Loucy (cell line): ENCODE data around the gene RNF44.

Experiments
- H2AFZ ChIP-seq: fragments of 200-600 bp; sonication (generic); 2 replicates; pipeline ENCODE4 v1.6.0; 2016; ENCODE audit warnings: antibody characterized with exemption, mild to moderate bottlenecking, low read length, moderate library complexity
- H3F3A ChIP-seq: fragments of 200-600 bp; 2 replicates; pipeline ENCODE4 v1.6.0; 2016; ENCODE audit warnings: antibody characterized with exemption, low read depth, mild to moderate bottlenecking
- H3K27me3 ChIP-seq: fragments of 200-600 bp; sonication (generic); 2 replicates; pipeline ENCODE4 v1.6.1; 2014; ENCODE audit warnings: low read length, mild to moderate bottlenecking; ENCODE audit not compliant: insufficient read depth, poor library complexity, severe bottlenecking
- H3K36me3 ChIP-seq: fragments of 200-600 bp; sonication (generic); 2 replicates; pipeline ENCODE4 v1.6.1; 2016; ENCODE audit warnings: low read length; ENCODE audit not compliant: insufficient read depth
- H3K4me1 ChIP-seq: fragments of 200-600 bp; sonication (generic); 2 replicates; pipeline ENCODE4 v1.5.1; 2014; ENCODE audit warnings: low read length, mild to moderate bottlenecking; ENCODE audit not compliant: insufficient read depth, poor library complexity, severe bottlenecking
- H3K4me2 ChIP-seq: fragments of 200-600 bp; sonication (generic); 2 replicates; pipeline ENCODE4 v1.6.0; 2014; ENCODE audit warnings: antibody characterized with exemption, low read length, low read depth, mild to moderate bottlenecking; ENCODE audit not compliant: poor library complexity, severe bottlenecking
- H3K4me3 ChIP-seq: fragments of 200-600 bp; sonication (generic); 2 replicates; pipeline ENCODE4 v1.5.1; 2014; ENCODE audit warnings: low read length, mild to moderate bottlenecking, mixed read lengths; ENCODE audit not compliant: poor library complexity, severe bottlenecking
- H3K79me2 ChIP-seq: fragments of 200-600 bp; sonication (generic); 2 replicates; pipeline ENCODE4 v1.6.1; 2014; ENCODE audit warnings: low read length; ENCODE audit not compliant: insufficient read depth
- H3K9ac ChIP-seq: fragments of 200-600 bp; sonication (generic); 2 replicates; pipeline ENCODE4 v1.6.0; 2014; ENCODE audit warnings: mild to moderate bottlenecking, low read depth, low read length, moderate library complexity; ENCODE audit not compliant: poor library complexity, severe bottlenecking
- H3K9me2 ChIP-seq: fragments of 200-600 bp; sonication (generic); replicated peaks from 2 replicates; pipeline ENCODE4 v1.6.1; 2016; ENCODE audit warnings: low read depth, low read length, mixed read lengths
- H3K9me3 ChIP-seq: fragments of 200-600 bp; sonication (generic); 2 replicates; pipeline ENCODE4 v1.6.1; 2014; ENCODE audit warnings: mild to moderate bottlenecking, antibody characterized with exemption, low read length, low read depth; ENCODE audit not compliant: insufficient read depth
- H4K20me1 ChIP-seq: fragments of 200-600 bp; sonication (generic); 2 replicates; pipeline ENCODE4 v1.6.0; 2014; ENCODE audit warnings: antibody characterized with exemption, low read length, mild to moderate bottlenecking; ENCODE audit not compliant: insufficient read depth, poor library complexity, severe bottlenecking
- EZH2phosphoT487 ChIP-seq: fragments of 200-600 bp; IDR thresholded peaks from 2 replicates; pipeline ENCODE4 v1.6.1; 2018; ENCODE audit warnings: antibody characterized with exemption, mild to moderate bottlenecking, moderate library complexity, borderline replicate concordance
- TF ChIP-seq, protein P1 (sequence below): fragments of 200-600 bp; sonication (generic); conservative IDR thresholded peaks from 2 replicates; pipeline ENCODE4 v1.5.1; 2014; ENCODE audit warnings: mild to moderate bottlenecking, antibody characterized with exemption, low read length

The RNF44 gene

DNA sequence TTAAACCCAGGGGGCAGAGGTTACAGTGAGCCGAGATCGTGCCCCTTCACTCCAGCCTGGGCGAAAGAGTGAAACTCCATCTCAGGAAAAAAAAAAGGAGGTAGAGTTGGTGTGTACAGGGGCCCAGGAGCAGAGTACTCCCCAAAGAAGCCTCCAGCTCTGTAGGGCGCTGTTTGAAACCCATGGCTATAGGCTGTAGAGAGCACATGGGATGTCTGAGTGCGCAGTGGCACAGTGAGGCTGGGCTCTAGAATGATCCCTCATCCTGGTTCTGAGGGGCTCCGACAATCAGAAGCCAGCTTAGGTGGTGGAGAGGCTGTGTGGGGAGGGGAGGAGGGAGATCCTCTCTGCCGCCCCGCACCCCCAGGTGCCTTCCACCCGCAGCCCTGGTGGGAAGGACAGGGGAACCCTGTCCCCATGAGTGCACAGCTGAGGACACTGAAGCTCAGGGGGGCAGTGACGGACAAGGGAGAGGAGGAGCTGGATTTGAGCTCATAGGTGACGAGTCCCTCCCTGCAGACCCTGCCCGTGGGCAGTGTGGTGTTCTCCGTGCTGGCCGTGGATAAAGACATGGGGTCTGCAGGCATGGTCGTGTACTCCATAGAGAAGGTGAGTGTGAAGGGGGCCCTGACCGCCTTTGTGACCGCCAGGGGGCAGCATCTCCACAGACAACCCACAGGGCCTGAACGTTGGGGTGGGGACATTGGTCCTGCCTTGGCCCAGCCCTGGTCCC is 36.5 kb upstream of the RNF44 start:
- Histone ChIP-seq H2AFZ (peak overlapping the region; percentile 36; the same call in 1 of the 2 replicates), H3F3A (no peaks in the 10 kb centered on the region), H3K9ac (no peak overlapping the region), H3K27me3 (no peaks in the 10 kb centered on the region), H3K4me2 (no peak overlapping the region), H3K36me3 (no peaks in the 10 kb centered on the region), H3K4me1 (no peaks in the 10 kb centered on the region), H4K20me1 (no peaks in the 10 kb centered on the region), H3K79me2 (no peaks in the 10 kb centered on the region), H3K9me3 (no peaks in the 10 kb centered on the region), H3K4me3 (no peak overlapping the region), H3K9me2 (no peaks in the 10 kb centered on the region)
- TF ChIP-seq, protein P1, sequence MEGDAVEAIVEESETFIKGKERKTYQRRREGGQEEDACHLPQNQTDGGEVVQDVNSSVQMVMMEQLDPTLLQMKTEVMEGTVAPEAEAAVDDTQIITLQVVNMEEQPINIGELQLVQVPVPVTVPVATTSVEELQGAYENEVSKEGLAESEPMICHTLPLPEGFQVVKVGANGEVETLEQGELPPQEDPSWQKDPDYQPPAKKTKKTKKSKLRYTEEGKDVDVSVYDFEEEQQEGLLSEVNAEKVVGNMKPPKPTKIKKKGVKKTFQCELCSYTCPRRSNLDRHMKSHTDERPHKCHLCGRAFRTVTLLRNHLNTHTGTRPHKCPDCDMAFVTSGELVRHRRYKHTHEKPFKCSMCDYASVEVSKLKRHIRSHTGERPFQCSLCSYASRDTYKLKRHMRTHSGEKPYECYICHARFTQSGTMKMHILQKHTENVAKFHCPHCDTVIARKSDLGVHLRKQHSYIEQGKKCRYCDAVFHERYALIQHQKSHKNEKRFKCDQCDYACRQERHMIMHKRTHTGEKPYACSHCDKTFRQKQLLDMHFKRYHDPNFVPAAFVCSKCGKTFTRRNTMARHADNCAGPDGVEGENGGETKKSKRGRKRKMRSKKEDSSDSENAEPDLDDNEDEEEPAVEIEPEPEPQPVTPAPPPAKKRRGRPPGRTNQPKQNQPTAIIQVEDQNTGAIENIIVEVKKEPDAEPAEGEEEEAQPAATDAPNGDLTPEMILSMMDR = peak; percentile 63
- no peak for TF ChIP-seq EZH2phosphoT487

DNA sequence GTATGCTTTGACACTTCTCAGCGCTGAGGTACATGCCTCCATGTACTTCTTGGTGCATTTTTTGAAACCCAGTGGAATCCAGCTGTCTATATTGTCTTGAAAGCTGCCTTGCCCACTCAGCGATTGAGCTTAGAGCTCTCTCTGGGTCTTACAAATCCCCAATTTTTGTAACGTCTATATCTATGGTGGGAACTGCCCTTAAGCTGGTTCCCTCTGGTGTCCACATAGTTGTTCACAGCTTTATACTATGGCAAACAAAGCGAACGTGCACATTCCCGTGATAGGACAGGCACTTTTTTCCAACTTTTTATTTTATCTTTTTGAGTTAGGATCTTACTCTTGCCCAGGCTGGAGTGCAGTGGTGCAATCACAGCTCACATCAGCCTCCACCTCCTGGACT is 32.8 kb upstream of the RNF44 start:
- no peaks in the 10 kb centered on the region for H4K20me1 ChIP-seq
- H3K79me2 ChIP-seq = no peaks in the 10 kb centered on the region
- H3K4me3 ChIP-seq = no peak overlapping the region
- H3K9me3 ChIP-seq = no peaks in the 10 kb centered on the region
- no peaks in the 10 kb centered on the region for H3F3A ChIP-seq
- H2AFZ ChIP-seq = no peak overlapping the region
- no peak overlapping the region for H3K4me2 ChIP-seq
- H3K9ac ChIP-seq = no peak overlapping the region
- no peaks in the 10 kb centered on the region for H3K4me1 ChIP-seq
- TF ChIP-seq, protein P1 = no peak
- TF ChIP-seq EZH2phosphoT487 = no peak
- H3K9me2 ChIP-seq = no peaks in the 10 kb centered on the region
- no peaks in the 10 kb centered on the region for H3K36me3 ChIP-seq
- no peaks in the 10 kb centered on the region for H3K27me3 ChIP-seq

DNA sequence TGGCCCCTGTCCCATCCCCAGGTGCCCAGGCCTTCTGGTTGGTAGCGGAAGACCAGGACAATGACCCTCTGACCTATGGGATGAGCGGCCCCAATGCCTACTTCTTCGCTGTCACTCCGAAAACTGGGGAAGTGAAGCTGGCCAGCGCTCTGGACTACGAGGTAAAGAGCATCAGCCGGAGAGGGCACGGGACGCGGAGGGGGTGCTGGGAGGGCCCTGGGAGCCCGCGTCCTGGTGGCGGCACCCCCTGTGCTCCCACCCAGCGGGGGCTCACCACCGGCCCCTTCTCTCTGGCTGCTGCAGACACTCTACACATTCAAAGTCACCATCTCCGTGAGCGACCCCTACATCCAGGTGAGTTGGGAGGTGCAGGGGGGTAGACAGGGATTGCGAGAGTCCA is 31.5 kb upstream of the RNF44 start:
- H3F3A ChIP-seq = no peaks in the 10 kb centered on the region
- H3K9me2 ChIP-seq = no peaks in the 10 kb centered on the region
- no peaks in the 10 kb centered on the region for H3K27me3 ChIP-seq
- no peak overlapping the region for H3K4me2 ChIP-seq
- no peaks in the 10 kb centered on the region for H3K9me3 ChIP-seq
- no peak overlapping the region for H3K4me3 ChIP-seq
- no peaks in the 10 kb centered on the region for H3K36me3 ChIP-seq
- no peaks in the 10 kb centered on the region for H3K4me1 ChIP-seq
- no peak overlapping the region for H2AFZ ChIP-seq
- no peaks in the 10 kb centered on the region for H3K79me2 ChIP-seq
- H4K20me1 ChIP-seq = no peaks in the 10 kb centered on the region
- TF ChIP-seq, protein P1 = no peak
- no peak for TF ChIP-seq EZH2phosphoT487
- no peak overlapping the region for H3K9ac ChIP-seq
